Suprapubic skin (tissue), 4 donors: ENCODE results near the gene PACS1. TPM values are rescaled to one million over a fixed set of nuclear protein-coding genes. Genes with fewer than 3 reads are reported as not detected.
A peak's percentile ranks its signal among the peaks of the same experiment; 100 is the strongest.

ENCODE experiments used
- DNase-seq, 2 donors: peaks; one replicate each; pipeline ENCODE4 v3.0.0-alpha.2; 2019; ENCODE audit warnings: low spot score in 2 of 2
- H3K27ac ChIP-seq: fragments of 200-600 bp; sonication (generic); one replicate; pipeline ENCODE4 v1.5.1; 2019
- H3K27me3 ChIP-seq: fragments of 200-600 bp; sonication (generic); one replicate; pipeline ENCODE4 v1.5.1; 2019
- H3K36me3 ChIP-seq: fragments of 200-600 bp; sonication (generic); one replicate; pipeline ENCODE4 v1.5.1; 2019
- H3K4me1 ChIP-seq: fragments of 200-600 bp; sonication (generic); one replicate; pipeline ENCODE4 v1.5.1; 2019
- H3K4me3 ChIP-seq: fragments of 200-600 bp; sonication (generic); one replicate; pipeline ENCODE4 v1.5.1; 2019; ENCODE audit warnings: mild to moderate bottlenecking
- H3K9me3 ChIP-seq: fragments of 200-600 bp; sonication (generic); one replicate; pipeline ENCODE4 v1.5.1; 2019
- EP300 ChIP-seq: sonication (generic); formaldehyde crosslinking; IDR thresholded peaks from one replicate; pipeline ENCODE4 v1.6.1; 2017; ENCODE audit warnings: antibody characterized with exemption
- POLR2A ChIP-seq, 2 donors: fragments of 450-650 bp; IDR thresholded peaks; one replicate each; pipeline ENCODE4 v1.6.1; 2017; ENCODE audit warnings: antibody characterized with exemption in 2 of 2, mild to moderate bottlenecking in 2 of 2, moderate library complexity in 2 of 2
- POLR2AphosphoS5 ChIP-seq, 3 donors: sonication (generic); formaldehyde crosslinking; IDR thresholded peaks; one replicate each; pipeline ENCODE4 v1.6.1; 2017; ENCODE audit warnings: antibody characterized with exemption in 3 of 3
- WGBS: methylation state at CpG from one replicate; pipeline ENCODE4 v1.1.5; 2018; 5-methylcytosine and 5-hydroxymethylcytosine counted together
- total RNA-seq, 4 donors: library from RNA; depleted of rRNA; stranded (reverse); fragments of >200 nt; gene quantifications; one replicate each; pipeline ENCODE4 v1.1.0, GENCODE V29; 2016
- TF ChIP-seq, protein P1 (sequence below), 2 donors: fragments of 200-600 bp in 1 of 2; fragments of 450-650 bp in 1 of 2; sonication (generic) in 1 of 2; IDR thresholded peaks; one replicate each; pipeline ENCODE4 v1.5.1; 2016 to 2019; ENCODE audit warnings: antibody characterized with exemption in 2 of 2, mild to moderate bottlenecking in 1 of 2, moderate library complexity in 1 of 2

The PACS1 gene
- total RNA-seq, 4 donors from 2014 or later: 30.5 to 78.6 (median 41.8) TPM

DNA sequence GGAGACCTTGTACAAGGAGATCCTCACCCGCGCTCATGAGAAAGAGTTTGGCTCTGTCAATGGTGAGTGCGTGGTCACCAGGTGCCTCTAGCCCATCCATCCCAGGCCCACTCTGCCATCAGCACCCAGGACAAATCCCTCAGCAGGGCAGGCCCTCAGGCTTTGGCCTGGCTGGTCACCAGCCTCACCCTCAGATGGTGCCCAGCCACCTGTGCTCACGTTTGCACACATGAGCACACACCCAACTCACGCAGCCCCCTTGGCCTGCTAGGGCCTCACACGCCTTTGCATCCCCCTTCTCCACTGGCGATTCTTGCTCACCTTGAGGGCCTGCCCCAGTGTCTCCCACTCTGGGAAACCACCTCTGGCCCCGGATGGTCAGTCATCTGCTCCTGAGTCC lies 194.3 kb downstream of the PACS1 start:
- H3K36me3 ChIP-seq: peaks cover 45% of the 10 kb centered on the region

DNA sequence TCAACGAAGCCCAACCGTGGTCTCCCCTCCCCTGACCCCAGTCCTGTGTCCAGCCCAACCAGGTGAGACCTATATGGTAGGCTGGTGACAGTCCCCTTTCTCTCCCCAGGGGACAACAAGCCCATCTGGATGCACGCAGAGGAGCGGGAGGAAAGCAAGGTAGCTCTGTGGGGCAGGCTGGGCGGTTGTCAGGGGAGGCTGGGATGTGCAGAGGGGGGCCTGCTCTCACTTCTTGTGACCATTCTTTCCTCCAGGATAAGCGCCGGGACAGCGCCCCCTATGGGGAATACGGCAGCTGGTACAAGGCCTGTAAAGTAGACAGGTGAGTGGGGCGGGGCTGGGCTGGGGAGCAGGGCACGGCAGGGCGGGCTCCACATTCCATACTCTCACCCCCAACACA lies 194.8 kb downstream of the PACS1 start:
- H3K4me1 ChIP-seq: peaks cover 30% of the 10 kb centered on the region
- H3K4me3 ChIP-seq: no peak overlapping the region
- no peak for DNase-seq
- H3K9me3 ChIP-seq: no peaks in the 10 kb centered on the region
- H3K27ac ChIP-seq: no peak overlapping the region
- peaks cover 45% of the 10 kb centered on the region for H3K36me3 ChIP-seq
- H3K27me3 ChIP-seq: no peaks in the 10 kb centered on the region
- TF ChIP-seq, protein P1, sequence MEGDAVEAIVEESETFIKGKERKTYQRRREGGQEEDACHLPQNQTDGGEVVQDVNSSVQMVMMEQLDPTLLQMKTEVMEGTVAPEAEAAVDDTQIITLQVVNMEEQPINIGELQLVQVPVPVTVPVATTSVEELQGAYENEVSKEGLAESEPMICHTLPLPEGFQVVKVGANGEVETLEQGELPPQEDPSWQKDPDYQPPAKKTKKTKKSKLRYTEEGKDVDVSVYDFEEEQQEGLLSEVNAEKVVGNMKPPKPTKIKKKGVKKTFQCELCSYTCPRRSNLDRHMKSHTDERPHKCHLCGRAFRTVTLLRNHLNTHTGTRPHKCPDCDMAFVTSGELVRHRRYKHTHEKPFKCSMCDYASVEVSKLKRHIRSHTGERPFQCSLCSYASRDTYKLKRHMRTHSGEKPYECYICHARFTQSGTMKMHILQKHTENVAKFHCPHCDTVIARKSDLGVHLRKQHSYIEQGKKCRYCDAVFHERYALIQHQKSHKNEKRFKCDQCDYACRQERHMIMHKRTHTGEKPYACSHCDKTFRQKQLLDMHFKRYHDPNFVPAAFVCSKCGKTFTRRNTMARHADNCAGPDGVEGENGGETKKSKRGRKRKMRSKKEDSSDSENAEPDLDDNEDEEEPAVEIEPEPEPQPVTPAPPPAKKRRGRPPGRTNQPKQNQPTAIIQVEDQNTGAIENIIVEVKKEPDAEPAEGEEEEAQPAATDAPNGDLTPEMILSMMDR (IDR thresholded peaks at IDR 0.05): peak in 1 of 2 donors; percentile 29
- TF ChIP-seq POLR2A (IDR thresholded peaks at IDR 0.05): no peak
- WGBS: 97% methylated on average over 4 of the region's 12 CpGs

More for the DNA sequence above, 194.3 kb downstream of the PACS1 start:
- no peak for DNase-seq
- 91% methylated on average over 8 of the region's 8 CpGs for WGBS
- Histone ChIP-seq H3K4me1 (peaks cover 26% of the 10 kb centered on the region), H3K27me3 (no peaks in the 10 kb centered on the region), H3K4me3 (no peak overlapping the region), H3K27ac (no peak overlapping the region), H3K9me3 (no peaks in the 10 kb centered on the region)
- TF ChIP-seq POLR2A (IDR thresholded peaks at IDR 0.05) (no peak), EP300 (no peak), POLR2AphosphoS5 (IDR thresholded peaks at IDR 0.05) (no peak)
- TF ChIP-seq, protein P1 (IDR thresholded peaks at IDR 0.05): no peak

- H3K4me3 ChIP-seq: no peak overlapping the region
- no peak for TF ChIP-seq EP300
- TF ChIP-seq POLR2AphosphoS5 (IDR thresholded peaks at IDR 0.05): no peak
- no peak for TF ChIP-seq POLR2A (IDR thresholded peaks at IDR 0.05)
- TF ChIP-seq, protein P1 (IDR thresholded peaks at IDR 0.05): no peak
- H3K27me3 ChIP-seq: no peaks in the 10 kb centered on the region
- H3K36me3 ChIP-seq: peaks cover 46% of the 10 kb centered on the region
- H3K27ac ChIP-seq: no peak overlapping the region
- peak in 1 of 2 donors; percentile 68 for DNase-seq
- peaks cover 38% of the 10 kb centered on the region for H3K4me1 ChIP-seq
- 88% methylated on average over 26 of the region's 26 CpGs for WGBS
- H3K9me3 ChIP-seq: no peaks in the 10 kb centered on the region
Measured at GRCh38 chr11:66265531-66266377, 195.7 kb downstream of the PACS1 start.

GRCh38 chr11:66266378-66267038 lies 196.4 kb downstream of the PACS1 start:
- Histone ChIP-seq H3K9me3 (no peaks in the 10 kb centered on the region), H3K4me1 (peaks cover 41% of the 10 kb centered on the region), H3K36me3 (peaks cover 42% of the 10 kb centered on the region), H3K4me3 (peak overlapping the region; percentile 86), H3K27ac (no peak overlapping the region), H3K27me3 (no peaks in the 10 kb centered on the region)
- peak in 1 of 2 donors; percentile 82 for DNase-seq
- TF ChIP-seq POLR2A (IDR thresholded peaks at IDR 0.05) (no peak), POLR2AphosphoS5 (IDR thresholded peaks at IDR 0.05) (no peak), EP300 (no peak)
- TF ChIP-seq, protein P1 (IDR thresholded peaks at IDR 0.05): no peak
- WGBS: 67% methylated on average over 6 of the region's 20 CpGs

GRCh38 chr11:66267039-66267378 lies 196.9 kb downstream of the PACS1 start:
- H3K27ac ChIP-seq: peak overlapping the region; percentile 97
- 14% methylated on average over 13 of the region's 13 CpGs for WGBS
- H3K9me3 ChIP-seq: no peaks in the 10 kb centered on the region
- no peak for DNase-seq
- H3K4me3 ChIP-seq: peak overlapping the region; percentile 86
- no peaks in the 10 kb centered on the region for H3K27me3 ChIP-seq
- H3K4me1 ChIP-seq: peaks cover 41% of the 10 kb centered on the region
- peaks cover 42% of the 10 kb centered on the region for H3K36me3 ChIP-seq
- no peak for TF ChIP-seq POLR2AphosphoS5 (IDR thresholded peaks at IDR 0.05)
- no peak for TF ChIP-seq EP300
- no peak for TF ChIP-seq POLR2A (IDR thresholded peaks at IDR 0.05)
- TF ChIP-seq, protein P1 (IDR thresholded peaks at IDR 0.05): no peak
